NT2/D1 (cell line): Measurements from ENCODE around the gene KRCC1.

ENCODE experiments used
- DNase-seq: peaks from one replicate; pipeline ENCODE4 v3.0.0-alpha.2; 2011; ENCODE audit warnings: low read depth, low spot score
- H3K27me3 ChIP-seq: 2 replicates; pipeline ENCODE4 v1.6.0; 2011; ENCODE audit warnings: mild to moderate bottlenecking; ENCODE audit not compliant: insufficient read length, insufficient read depth
- H3K36me3 ChIP-seq: 2 replicates; pipeline ENCODE4 v1.6.1; 2011; ENCODE audit warnings: mild to moderate bottlenecking, low read length, mixed read lengths; ENCODE audit not compliant: insufficient read depth, insufficient read length
- H3K4me1 ChIP-seq: 2 replicates; pipeline ENCODE4 v1.5.1; 2011; ENCODE audit not compliant: insufficient read depth, insufficient read length
- H3K4me3 ChIP-seq: 2 replicates; pipeline ENCODE4 v1.5.1; 2011; ENCODE audit warnings: low read depth; ENCODE audit not compliant: insufficient read length
- H3K9ac ChIP-seq: 2 replicates; pipeline ENCODE4 v1.6.0; 2011; ENCODE audit warnings: low read depth; ENCODE audit not compliant: insufficient read length
- H3K9me3 ChIP-seq: 2 replicates; pipeline ENCODE4 v1.5.1; 2011; ENCODE audit warnings: mild to moderate bottlenecking, low read length; ENCODE audit not compliant: insufficient read depth
- SUZ12 ChIP-seq: IDR thresholded peaks from 2 replicates; pipeline ENCODE4 v1.6.1; 2011; ENCODE audit not compliant: insufficient read length, insufficient read depth; ENCODE audit errors: extremely low read depth
- YY1 ChIP-seq: IDR thresholded peaks from 2 replicates; pipeline ENCODE4 v1.6.1; 2011; ENCODE audit not compliant: insufficient read length, insufficient read depth
- ZNF274 ChIP-seq: IDR thresholded peaks from 2 replicates; pipeline ENCODE4 v1.6.1; 2011; ENCODE audit warnings: mild to moderate bottlenecking, low read depth, low read length

KRCC1 gene

DNA sequence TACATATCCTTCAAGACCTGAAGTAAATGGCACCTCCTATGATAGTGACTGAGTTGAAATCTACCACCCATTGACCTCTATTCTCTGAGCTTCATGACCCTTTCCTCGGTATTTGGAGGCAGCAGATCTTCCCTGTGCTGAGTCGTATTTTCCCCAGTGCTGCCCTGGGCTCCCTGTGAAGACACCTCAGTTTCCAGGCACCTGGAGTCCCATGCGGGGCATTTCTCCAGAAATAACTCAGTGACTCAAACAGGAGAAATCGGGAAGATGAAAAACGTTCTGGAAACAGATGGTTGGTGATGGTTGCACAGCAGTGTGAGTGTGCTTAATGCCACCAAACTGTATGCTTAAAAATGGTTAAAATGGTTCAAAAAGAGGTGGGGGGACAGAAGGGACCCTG lies 30.0 kb upstream of the KRCC1 start:
- TF ChIP-seq ZNF274, result no peak
- TF ChIP-seq YY1, result no peak
- TF ChIP-seq SUZ12, result no peak
- Histone ChIP-seq H3K9me3 (no peaks in the 10 kb centered on the region), H3K27me3 (no peaks in the 10 kb centered on the region), H3K4me1 (peaks cover 1% of the 10 kb centered on the region), H3K9ac (no peak overlapping the region), H3K36me3 (no peaks in the 10 kb centered on the region), H3K4me3 (no peak overlapping the region)
- no peak for DNase-seq

DNA sequence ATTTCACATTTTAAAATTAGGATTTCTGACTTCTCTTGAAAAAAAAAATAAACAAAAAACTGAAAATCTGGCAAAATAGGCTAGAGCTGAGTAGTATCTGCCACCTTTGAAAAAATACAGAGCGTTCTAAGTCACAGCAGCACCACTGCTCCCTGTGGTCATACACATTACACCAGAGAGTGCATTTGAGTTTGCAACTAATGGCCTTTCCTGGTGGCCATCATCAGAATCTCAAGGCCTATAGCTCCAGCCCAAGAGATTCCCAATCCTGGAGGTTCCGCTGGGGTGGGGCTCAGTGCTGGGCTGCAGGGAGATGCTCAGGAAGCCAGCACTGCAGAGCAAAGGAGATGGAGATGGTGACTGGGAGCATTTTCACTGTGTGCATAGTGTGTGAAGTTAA lies 29.5 kb upstream of the KRCC1 start:
- Histone ChIP-seq H3K27me3 (no peaks in the 10 kb centered on the region), H3K4me3 (no peak overlapping the region), H3K9me3 (no peaks in the 10 kb centered on the region), H3K36me3 (no peaks in the 10 kb centered on the region), H3K9ac (no peak overlapping the region), H3K4me1 (peaks cover 3% of the 10 kb centered on the region)
- TF ChIP-seq YY1, result no peak
- no peak for TF ChIP-seq ZNF274
- TF ChIP-seq SUZ12, result no peak
- no peak for DNase-seq

DNA sequence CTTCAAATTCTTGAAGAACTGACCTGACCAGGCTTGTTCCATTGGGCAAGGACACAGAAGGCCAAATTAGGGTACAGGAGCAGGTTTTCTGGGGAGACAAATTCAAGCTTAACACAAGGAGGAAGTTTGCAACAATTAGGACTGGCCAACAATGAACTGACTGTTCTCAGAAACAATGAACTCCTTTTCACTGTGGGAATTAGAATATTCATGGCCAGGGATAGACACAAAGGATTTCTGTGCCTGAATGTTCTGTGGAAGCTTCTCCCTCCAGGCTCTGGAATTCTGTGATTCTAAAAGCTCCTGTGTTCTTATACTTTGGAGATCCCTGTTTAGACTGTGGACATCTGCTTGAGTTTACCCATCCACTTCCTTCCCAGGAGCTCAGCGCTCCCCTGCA lies 27.2 kb upstream of the KRCC1 start:
- H3K36me3 ChIP-seq, result no peaks in the 10 kb centered on the region
- H3K9ac ChIP-seq, result no peak overlapping the region
- peaks cover 3% of the 10 kb centered on the region for H3K4me1 ChIP-seq
- H3K9me3 ChIP-seq, result no peaks in the 10 kb centered on the region
- no peaks in the 10 kb centered on the region for H3K27me3 ChIP-seq
- H3K4me3 ChIP-seq, result no peak overlapping the region
- DNase-seq, result peak; percentile 52
- TF ChIP-seq SUZ12, result no peak
- TF ChIP-seq YY1, result no peak
- TF ChIP-seq ZNF274, result no peak

DNA sequence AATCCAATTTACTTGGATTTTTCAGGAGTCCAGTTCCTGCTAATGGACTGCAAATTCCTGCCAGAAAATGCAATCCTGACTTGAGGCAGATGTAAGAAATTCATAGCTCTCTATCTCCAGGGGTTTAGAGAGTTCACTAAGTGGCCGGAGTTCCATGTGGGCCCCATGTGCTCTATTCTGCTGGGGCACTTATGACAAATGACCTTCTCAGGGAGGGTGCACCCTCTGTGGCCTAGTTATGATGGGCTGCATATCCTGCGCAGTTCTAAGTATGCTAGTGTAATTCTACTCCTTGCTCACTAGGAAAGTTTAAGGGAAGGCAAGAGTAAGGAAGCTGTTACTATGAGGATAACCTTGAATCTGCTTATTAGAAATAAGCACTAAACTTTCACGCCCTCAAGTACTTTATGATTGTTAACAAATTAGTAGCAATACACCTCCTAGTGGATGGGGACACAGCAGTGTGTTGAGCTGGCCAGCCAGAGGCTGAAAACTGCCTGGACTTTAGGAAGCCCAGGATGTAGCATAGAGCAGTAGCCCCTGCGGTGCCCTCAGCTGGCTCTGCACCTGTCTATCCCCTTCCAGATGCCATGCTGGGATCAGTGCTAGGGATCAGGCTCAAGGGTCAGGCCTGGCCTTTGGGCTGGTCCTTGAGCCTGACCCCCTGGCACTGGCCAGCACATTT lies 26.5 kb upstream of the KRCC1 start:
- H3K4me3 ChIP-seq, result no peak overlapping the region
- no peaks in the 10 kb centered on the region for H3K9me3 ChIP-seq
- no peak for TF ChIP-seq YY1
- TF ChIP-seq ZNF274, result no peak
- TF ChIP-seq SUZ12, result no peak
- DNase-seq, result no peak
- H3K27me3 ChIP-seq, result no peaks in the 10 kb centered on the region
- H3K36me3 ChIP-seq, result no peaks in the 10 kb centered on the region
- peaks cover 3% of the 10 kb centered on the region for H3K4me1 ChIP-seq
- no peak overlapping the region for H3K9ac ChIP-seq

DNA sequence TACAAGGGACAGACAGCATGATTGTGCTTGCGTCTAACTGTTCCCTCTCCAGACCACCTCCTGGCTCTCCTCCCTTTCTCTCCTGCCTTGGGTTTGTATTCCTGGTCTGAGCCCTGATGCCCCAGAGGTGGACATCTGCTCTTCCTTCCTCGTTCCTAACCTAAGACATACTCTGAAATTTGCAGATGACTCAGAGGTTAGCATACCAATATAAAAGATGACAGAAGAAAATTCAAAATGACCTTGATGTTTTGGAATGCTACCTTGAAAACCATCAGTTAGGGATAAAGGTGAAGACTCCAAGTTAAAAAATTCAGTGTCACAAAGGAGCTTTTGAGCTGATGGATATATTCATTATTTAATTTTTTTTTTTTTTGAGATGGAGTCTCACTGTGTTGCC lies 25.0 kb upstream of the KRCC1 start:
- Histone ChIP-seq H3K36me3 (no peaks in the 10 kb centered on the region), H3K4me3 (no peak overlapping the region), H3K4me1 (peaks cover 3% of the 10 kb centered on the region), H3K9ac (no peak overlapping the region), H3K27me3 (no peaks in the 10 kb centered on the region), H3K9me3 (no peaks in the 10 kb centered on the region)
- no peak for DNase-seq
- TF ChIP-seq ZNF274, result no peak
- TF ChIP-seq YY1, result no peak
- TF ChIP-seq SUZ12, result no peak

DNA sequence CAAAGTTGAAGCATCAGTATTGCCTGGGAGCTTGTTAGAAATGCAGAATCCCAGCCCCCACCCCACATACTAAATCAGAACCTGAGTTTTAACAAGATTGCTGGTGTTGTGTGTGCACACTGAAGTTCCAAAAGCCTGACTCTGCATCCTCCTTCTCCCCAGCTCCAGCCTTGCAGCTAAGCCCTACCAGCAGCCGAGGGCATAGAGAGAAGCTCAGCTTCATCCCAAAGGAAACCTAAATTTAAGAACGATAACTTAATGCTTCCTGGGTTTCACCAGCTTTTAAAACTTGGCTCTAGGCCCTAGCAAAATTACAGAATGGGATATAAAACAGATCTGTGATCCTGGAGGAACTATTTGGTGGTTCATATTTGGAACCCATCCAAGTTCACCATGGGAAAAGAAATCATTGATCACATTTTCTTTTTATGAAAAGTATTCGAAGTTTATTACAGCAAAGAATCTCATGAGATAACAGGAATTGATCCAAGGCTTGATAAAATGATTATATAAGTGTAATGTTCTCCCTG lies 23.1 kb upstream of the KRCC1 start:
- no peak overlapping the region for H3K4me3 ChIP-seq
- no peak overlapping the region for H3K9ac ChIP-seq
- no peaks in the 10 kb centered on the region for H3K27me3 ChIP-seq
- no peak for DNase-seq
- no peaks in the 10 kb centered on the region for H3K36me3 ChIP-seq
- TF ChIP-seq ZNF274, result no peak
- no peak for TF ChIP-seq SUZ12
- peaks cover 3% of the 10 kb centered on the region for H3K4me1 ChIP-seq
- no peaks in the 10 kb centered on the region for H3K9me3 ChIP-seq

DNA sequence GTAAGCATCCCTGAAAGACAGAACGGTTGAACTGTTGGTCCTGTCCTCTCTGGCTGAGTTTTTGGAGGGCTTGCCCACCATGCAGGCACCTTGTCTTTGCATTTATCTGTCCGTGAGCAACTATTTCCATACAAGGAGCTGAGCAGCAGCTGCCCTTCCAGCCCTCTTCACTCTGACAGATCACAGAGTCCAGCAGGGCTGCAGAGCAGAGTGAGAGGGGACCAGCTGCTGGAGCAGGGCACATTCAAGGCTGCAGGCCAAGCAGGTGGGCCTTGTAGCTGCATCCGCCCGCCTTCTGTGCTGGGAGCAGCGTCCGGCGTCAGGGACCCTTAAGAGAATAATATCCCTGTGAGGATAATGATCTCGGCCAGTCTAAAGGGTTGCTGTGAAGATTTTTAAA lies 21.5 kb upstream of the KRCC1 start:
- no peak for DNase-seq
- Histone ChIP-seq H3K4me3 (no peak overlapping the region), H3K36me3 (no peaks in the 10 kb centered on the region), H3K4me1 (peaks cover 2% of the 10 kb centered on the region), H3K27me3 (no peaks in the 10 kb centered on the region), H3K9me3 (no peaks in the 10 kb centered on the region), H3K9ac (no peak overlapping the region)
- TF ChIP-seq SUZ12 (no peak), YY1 (no peak), ZNF274 (no peak)
